ENCODE data around the gene VSTM2L. TPM values are rescaled to one million over a fixed set of nuclear protein-coding genes. Genes with fewer than 3 reads are reported as not detected.

VSTM2L gene
- total RNA-seq, 1 donor from 2014 or later, result 0.46 TPM

- no peaks in the 10 kb centered on the region for H3K36me3 ChIP-seq (ENCODE audit: control insufficient read depth, insufficient read depth, low read length)
- peaks cover 3% of the 10 kb centered on the region for H3K27me3 ChIP-seq (ENCODE audit: control insufficient read depth, insufficient read depth, low read length)
- H3K4me3 ChIP-seq (ENCODE audit: low read depth, low read length), result no peak overlapping the region
- no peak for TF ChIP-seq CTCF (IDR thresholded peaks at IDR 0.05; ENCODE audit: insufficient read depth, low read length, poor library complexity, severe bottlenecking)
- DNase-seq (ENCODE audit: low read depth), result no peak
These were observed 39.1 kb downstream of the VSTM2L start for GRCh38 chr20:37941992-37942391.

- Histone ChIP-seq H3K27me3 (ENCODE audit: control insufficient read depth, insufficient read depth, low read length) (peaks cover 3% of the 10 kb centered on the region), H3K4me3 (ENCODE audit: low read depth, low read length) (no peak overlapping the region), H3K36me3 (ENCODE audit: control insufficient read depth, insufficient read depth, low read length) (no peaks in the 10 kb centered on the region)
- no peak for DNase-seq (ENCODE audit: low read depth)
- TF ChIP-seq CTCF (IDR thresholded peaks at IDR 0.05; ENCODE audit: insufficient read depth, low read length, poor library complexity, severe bottlenecking), result no peak
These were observed 40.1 kb downstream of the VSTM2L start for GRCh38 chr20:37943033-37943432.

- Histone ChIP-seq H3K36me3 (ENCODE audit: control insufficient read depth, insufficient read depth, low read length) (no peaks in the 10 kb centered on the region), H3K27me3 (ENCODE audit: control insufficient read depth, insufficient read depth, low read length) (peaks cover 3% of the 10 kb centered on the region), H3K4me3 (ENCODE audit: low read depth, low read length) (no peak overlapping the region)
- no peak for TF ChIP-seq CTCF (IDR thresholded peaks at IDR 0.05; ENCODE audit: insufficient read depth, low read length, poor library complexity, severe bottlenecking)
- DNase-seq (ENCODE audit: low read depth), result no peak
These were observed 40.9 kb downstream of the VSTM2L start for GRCh38 chr20:37943501-37944455.

GRCh38 chr20:37944456-37944981 lies 41.6 kb downstream of the VSTM2L start:
- no peaks in the 10 kb centered on the region for H3K36me3 ChIP-seq (ENCODE audit: control insufficient read depth, insufficient read depth, low read length)
- DNase-seq (ENCODE audit: low read depth), result no peak
- H3K27me3 ChIP-seq (ENCODE audit: control insufficient read depth, insufficient read depth, low read length), result peaks cover 3% of the 10 kb centered on the region
- H3K4me3 ChIP-seq (ENCODE audit: low read depth, low read length), result no peak overlapping the region
- TF ChIP-seq CTCF (IDR thresholded peaks at IDR 0.05; ENCODE audit: insufficient read depth, low read length, poor library complexity, severe bottlenecking), result no peak

DNA sequence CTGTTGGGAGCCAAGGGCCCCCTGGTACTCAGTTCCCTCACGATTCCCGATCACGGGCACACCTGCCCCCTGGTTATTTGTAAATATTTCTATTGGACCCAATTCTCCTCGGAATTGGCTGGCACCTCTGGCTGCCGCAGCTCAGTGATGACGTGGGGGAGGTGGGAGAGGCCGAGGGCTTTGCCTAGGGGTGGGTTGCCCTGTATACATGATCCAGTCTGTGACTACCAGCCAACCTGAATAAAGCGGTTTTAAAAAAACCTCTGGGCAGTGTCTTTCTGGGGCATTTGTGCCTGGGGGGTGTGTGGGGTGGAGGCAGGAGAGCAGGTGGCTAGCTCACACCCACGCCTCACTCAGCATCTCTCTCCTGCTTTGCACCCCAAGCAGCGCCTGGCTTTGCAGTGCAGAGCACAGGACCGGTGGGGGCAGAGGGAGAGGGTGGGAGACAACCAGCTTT lies 42.2 kb downstream of the VSTM2L start:
- no peaks in the 10 kb centered on the region for H3K36me3 ChIP-seq (ENCODE audit: control insufficient read depth, insufficient read depth, low read length)
- no peak for TF ChIP-seq CTCF (IDR thresholded peaks at IDR 0.05; ENCODE audit: insufficient read depth, low read length, poor library complexity, severe bottlenecking)
- no peak overlapping the region for H3K4me3 ChIP-seq (ENCODE audit: low read depth, low read length)
- peaks cover 3% of the 10 kb centered on the region for H3K27me3 ChIP-seq (ENCODE audit: control insufficient read depth, insufficient read depth, low read length)
- no peak for DNase-seq (ENCODE audit: low read depth)
